NB4 (cell line): ENCODE measurements around the gene PPME1.

ENCODE experiments used
- TF ChIP-seq, protein P1 (sequence below): IDR thresholded peaks from one replicate; pipeline ENCODE4 v1.5.1; 2012; ENCODE audit warnings: low read depth, low read length
- TF ChIP-seq, protein P2 (sequence below): IDR thresholded peaks from 2 replicates; pipeline ENCODE4 v1.6.1; 2011; ENCODE audit warnings: low read depth, low read length

DNA sequence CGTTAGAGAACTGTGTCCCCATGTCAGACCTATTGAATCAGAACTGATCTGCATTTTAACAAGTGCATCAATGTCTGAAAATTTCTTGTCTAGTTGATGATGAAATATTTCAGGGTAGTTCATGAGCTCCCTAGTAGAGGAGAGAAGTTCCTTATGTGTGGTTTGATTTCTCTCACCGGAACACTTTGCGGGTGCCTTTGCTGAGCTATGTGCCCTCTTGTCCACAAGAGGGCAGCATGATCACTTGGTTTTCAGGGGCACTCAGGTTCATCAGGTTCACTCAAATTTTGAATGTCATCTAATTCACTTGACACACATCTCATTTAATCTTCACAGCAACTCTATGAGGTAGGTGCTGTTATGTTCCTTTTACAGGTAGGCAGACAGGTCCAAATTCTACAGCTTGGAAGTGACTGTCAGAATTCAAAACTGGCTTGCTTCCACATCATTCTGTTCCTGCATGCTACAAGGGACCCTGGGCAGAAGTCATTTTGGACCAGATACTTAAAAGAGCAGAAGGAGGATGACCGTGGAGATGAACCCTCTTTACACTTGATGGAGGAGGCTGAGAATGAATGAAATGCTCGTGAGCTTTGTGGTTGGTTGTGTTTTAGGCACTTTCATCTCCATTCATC lies 84.8 kb downstream of the PPME1 start:
- TF ChIP-seq, protein P1, sequence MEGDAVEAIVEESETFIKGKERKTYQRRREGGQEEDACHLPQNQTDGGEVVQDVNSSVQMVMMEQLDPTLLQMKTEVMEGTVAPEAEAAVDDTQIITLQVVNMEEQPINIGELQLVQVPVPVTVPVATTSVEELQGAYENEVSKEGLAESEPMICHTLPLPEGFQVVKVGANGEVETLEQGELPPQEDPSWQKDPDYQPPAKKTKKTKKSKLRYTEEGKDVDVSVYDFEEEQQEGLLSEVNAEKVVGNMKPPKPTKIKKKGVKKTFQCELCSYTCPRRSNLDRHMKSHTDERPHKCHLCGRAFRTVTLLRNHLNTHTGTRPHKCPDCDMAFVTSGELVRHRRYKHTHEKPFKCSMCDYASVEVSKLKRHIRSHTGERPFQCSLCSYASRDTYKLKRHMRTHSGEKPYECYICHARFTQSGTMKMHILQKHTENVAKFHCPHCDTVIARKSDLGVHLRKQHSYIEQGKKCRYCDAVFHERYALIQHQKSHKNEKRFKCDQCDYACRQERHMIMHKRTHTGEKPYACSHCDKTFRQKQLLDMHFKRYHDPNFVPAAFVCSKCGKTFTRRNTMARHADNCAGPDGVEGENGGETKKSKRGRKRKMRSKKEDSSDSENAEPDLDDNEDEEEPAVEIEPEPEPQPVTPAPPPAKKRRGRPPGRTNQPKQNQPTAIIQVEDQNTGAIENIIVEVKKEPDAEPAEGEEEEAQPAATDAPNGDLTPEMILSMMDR, result peak; percentile 96
- TF ChIP-seq, protein P2, sequence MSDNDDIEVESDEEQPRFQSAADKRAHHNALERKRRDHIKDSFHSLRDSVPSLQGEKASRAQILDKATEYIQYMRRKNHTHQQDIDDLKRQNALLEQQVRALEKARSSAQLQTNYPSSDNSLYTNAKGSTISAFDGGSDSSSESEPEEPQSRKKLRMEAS, result no peak
